GM23338 (cell line): ENCODE measurements around the gene BRCA1. TPM values are rescaled to one million over a fixed set of nuclear protein-coding genes. Genes with fewer than 3 reads are reported as not detected.
A peak's percentile ranks its signal among the peaks of the same experiment; 100 is the strongest.

Experiments
- ATAC-seq: fragments of 200-7000 bp; cut with Tn5 transposase; 3 replicates; pipeline ENCODE4 v1.9.1; 2020
- DNase-seq: peaks from one replicate; pipeline ENCODE4 v3.0.0-alpha.2; 2015; ENCODE audit warnings: low spot score
- H2AFZ ChIP-seq: fragments of 200-600 bp; sonication (generic); 2 replicates; pipeline ENCODE4 v1.8.0; 2016; ENCODE audit warnings: antibody characterized with exemption, mild to moderate bottlenecking, moderate library complexity
- H3F3A ChIP-seq: fragments of 200-600 bp; sonication (generic); replicated peaks from 2 replicates; pipeline ENCODE4 v1.8.0; 2017; ENCODE audit warnings: antibody characterized with exemption, mixed run types, low read depth
- H3K27ac ChIP-seq: fragments of 200-600 bp; sonication (generic); 2 replicates; pipeline ENCODE4 v1.6.1; 2016; ENCODE audit warnings: low read depth
- H3K27me3 ChIP-seq: fragments of 200-600 bp; sonication (generic); 2 replicates; pipeline ENCODE4 v1.8.0; 2016; ENCODE audit warnings: mild to moderate bottlenecking, mixed run types, moderate library complexity; ENCODE audit not compliant: insufficient read depth
- H3K36me3 ChIP-seq: fragments of 200-600 bp; sonication (generic); 2 replicates; pipeline ENCODE4 v1.8.0; 2016; ENCODE audit warnings: mild to moderate bottlenecking; ENCODE audit not compliant: insufficient read depth
- H3K4me1 ChIP-seq: fragments of 200-600 bp; sonication (generic); 2 replicates; pipeline ENCODE4 v1.8.0; 2016; ENCODE audit warnings: mild to moderate bottlenecking, moderate library complexity; ENCODE audit not compliant: insufficient read depth
- H3K4me2 ChIP-seq: fragments of 200-600 bp; sonication (generic); 2 replicates; pipeline ENCODE4 v1.7.1; 2017; ENCODE audit warnings: mixed run types
- H3K4me3 ChIP-seq: fragments of 200-600 bp; sonication (generic); 2 replicates; pipeline ENCODE4 v1.6.1; 2016; ENCODE audit warnings: mixed run types
- H3K79me2 ChIP-seq: fragments of 200-600 bp; sonication (generic); replicated peaks from 2 replicates; pipeline ENCODE4 v1.8.0; 2017; ENCODE audit warnings: mild to moderate bottlenecking; ENCODE audit not compliant: insufficient read depth
- H3K9me2 ChIP-seq: fragments of 200-600 bp; sonication (generic); 2 replicates; pipeline ENCODE4 v1.8.0; 2017; ENCODE audit not compliant: insufficient read depth
- H4K20me1 ChIP-seq: fragments of 200-600 bp; sonication (generic); replicated peaks from 2 replicates; pipeline ENCODE4 v1.8.0; 2017; ENCODE audit warnings: mild to moderate bottlenecking; ENCODE audit not compliant: insufficient read depth
- H3K27ac Mint-ChIP-seq: 2 replicates; pipeline ENCODE4 v1.8.0; 2020; ENCODE audit warnings: inconsistent platforms, mild to moderate bottlenecking, moderate library complexity, mixed read lengths
- H3K27me3 Mint-ChIP-seq: 3 replicates; pipeline ENCODE4 v1.8.0; 2022; ENCODE audit warnings: low read depth, mild to moderate bottlenecking, moderate library complexity, mixed read lengths, inconsistent platforms; ENCODE audit not compliant: insufficient read depth, poor library complexity
- H3K36me3 Mint-ChIP-seq: 3 replicates; pipeline ENCODE4 v1.8.0; 2021; ENCODE audit warnings: low read depth, mild to moderate bottlenecking, inconsistent platforms, moderate library complexity, mixed read lengths
- H3K4me1 Mint-ChIP-seq: 3 replicates; pipeline ENCODE4 v1.8.0; 2020; ENCODE audit warnings: mild to moderate bottlenecking, inconsistent platforms, mixed read lengths
- H3K4me3 Mint-ChIP-seq: 3 replicates; pipeline ENCODE4 v1.8.0; 2021; ENCODE audit warnings: moderate library complexity, mild to moderate bottlenecking, inconsistent platforms, mixed read lengths
- H3K9me3 Mint-ChIP-seq: 3 replicates; pipeline ENCODE4 v1.8.0; 2020; ENCODE audit warnings: moderate library complexity, mild to moderate bottlenecking, inconsistent platforms, mixed read lengths
- CREB1 ChIP-seq: fragments of 250-450 bp; sonication (Bioruptor Pico); IDR thresholded peaks from 2 replicates; pipeline ENCODE4 v1.5.0; 2020; ENCODE audit warnings: low read depth, mild to moderate bottlenecking, moderate library complexity
- CTCF ChIP-seq, 2 experiments: fragments of 200-600 bp in 1 of 2; sonication (generic) in 1 of 2; conservative IDR thresholded peaks; 2 replicates each; pipeline versions ENCODE4 v1.5.1 to v1.6.1; 2016 to 2017; ENCODE audit warnings: antibody characterized with exemption in 2 of 2, low read depth in 2 of 2, mild to moderate bottlenecking in 2 of 2, moderate library complexity in 1 of 2
- ETS1 ChIP-seq: IDR thresholded peaks from 2 replicates; pipeline ENCODE4 v1.6.1; 2016; ENCODE audit warnings: antibody characterized with exemption
- EZH2 ChIP-seq: fragments of 200-600 bp; sonication (generic); IDR thresholded peaks from one replicate; pipeline ENCODE4 v1.8.0; 2017; ENCODE audit warnings: antibody characterized with exemption, mild to moderate bottlenecking, low read depth; ENCODE audit not compliant: unreplicated experiment
- EZH2phosphoT487 ChIP-seq: fragments of 200-600 bp; sonication (generic); IDR thresholded peaks from one replicate; pipeline ENCODE4 v1.8.1; 2018; ENCODE audit warnings: antibody characterized with exemption; ENCODE audit not compliant: unreplicated experiment
- JUNB ChIP-seq: IDR thresholded peaks from one replicate; pipeline ENCODE4 v1.6.1; 2016; ENCODE audit warnings: antibody characterized with exemption; ENCODE audit not compliant: unreplicated experiment
- NANOG ChIP-seq: IDR thresholded peaks from 2 replicates; pipeline ENCODE4 v1.6.1; 2016; ENCODE audit warnings: antibody characterized with exemption, borderline replicate concordance
- POLR2AphosphoS5 ChIP-seq: IDR thresholded peaks from 2 replicates; pipeline ENCODE4 v1.6.1; 2016; ENCODE audit warnings: antibody characterized with exemption, low read depth
- REST ChIP-seq: IDR thresholded peaks from one replicate; pipeline ENCODE4 v1.6.1; 2018; ENCODE audit warnings: antibody characterized with exemption; ENCODE audit not compliant: unreplicated experiment
- STAT1 ChIP-seq: IDR thresholded peaks from one replicate; pipeline ENCODE4 v1.6.1; 2016; ENCODE audit warnings: antibody characterized with exemption; ENCODE audit not compliant: unreplicated experiment
- ZNF114 ChIP-seq: fragments of 250-450 bp; sonication (Bioruptor Pico); IDR thresholded peaks from 2 replicates; pipeline ENCODE4 v1.5.0; 2020; ENCODE audit warnings: mild to moderate bottlenecking, moderate library complexity
- ZNF331 ChIP-seq: fragments of 250-450 bp; sonication (Bioruptor Pico); IDR thresholded peaks from 2 replicates; pipeline ENCODE4 v1.5.0; 2020; ENCODE audit warnings: low read depth, mild to moderate bottlenecking, moderate library complexity
- ZNF462 ChIP-seq: fragments of 250-450 bp; sonication (Bioruptor Pico); IDR thresholded peaks from 2 replicates; pipeline ENCODE4 v1.5.0; 2020; ENCODE audit warnings: mild to moderate bottlenecking, moderate library complexity
- polyA plus RNA-seq: library from polyadenylated mRNA; unstranded; fragments of >200 nt; fragmentation: Nextera tagmentation; extraction: Ambion mirVana; gene quantifications from 2 replicates; pipeline ENCODE4 v1.2.1, GENCODE V29; 2016
- total RNA-seq: library from RNA; depleted of rRNA; stranded (reverse); fragments of >200 nt; shearing (Covaris generic); gene quantifications from 2 replicates; pipeline ENCODE4 v1.2.3, GENCODE V29; 2014

The BRCA1 gene
- total and polyA plus RNA-seq, 2 experiments from 2014 or later = 43.2 to 45.9 TPM

DNA sequence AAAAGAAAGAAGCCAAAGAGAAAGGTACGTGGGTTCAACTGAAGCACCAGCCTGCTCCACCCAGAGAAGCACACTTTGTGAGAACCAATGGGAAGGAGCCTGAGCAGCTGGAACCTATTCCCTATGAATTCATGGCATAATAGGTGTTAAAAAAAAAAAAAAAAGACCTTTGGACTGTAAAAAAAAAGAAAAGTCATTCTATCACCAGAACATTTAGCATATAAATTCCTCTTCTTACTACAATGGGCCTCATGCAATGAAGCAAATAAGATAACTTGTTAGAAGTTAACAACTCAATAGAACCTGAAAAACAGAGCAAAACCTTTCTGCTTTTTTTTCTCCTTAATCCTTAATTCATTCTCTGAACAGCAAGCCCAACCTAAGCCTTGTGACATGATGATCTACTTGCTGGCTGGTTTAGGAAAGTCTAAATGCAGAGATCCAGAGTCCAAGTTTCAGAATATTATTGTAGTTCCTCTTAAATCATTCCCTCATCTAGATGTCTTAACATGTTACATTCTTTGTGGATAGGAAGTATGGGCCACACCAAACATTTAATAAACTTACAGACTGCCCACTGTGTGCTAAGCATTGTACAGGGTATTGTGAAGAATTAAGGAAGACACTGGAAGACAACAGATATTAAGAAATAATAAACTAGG, 45.4 kb downstream of the BRCA1 start:
- peaks cover 2% of the 10 kb centered on the region for H3K27me3 Mint-ChIP-seq
- Histone ChIP-seq H3K36me3 (no peaks in the 10 kb centered on the region), H4K20me1 (no peaks in the 10 kb centered on the region), H3K9me2 (no peaks in the 10 kb centered on the region), H3K4me2 (peak overlapping the region; percentile 30), H3K4me3 (no peak overlapping the region), H2AFZ (no peak overlapping the region), H3K27me3 (no peaks in the 10 kb centered on the region), H3F3A (no peaks in the 10 kb centered on the region; the same call in none of the 2 replicates), H3K79me2 (no peaks in the 10 kb centered on the region), H3K4me1 (peaks cover 17% of the 10 kb centered on the region), H3K27ac (peak overlapping the region; percentile 88)
- peaks cover 14% of the 10 kb centered on the region for H3K36me3 Mint-ChIP-seq
- peak overlapping the region; percentile 8; the same call in 1 of the 3 replicates for H3K4me3 Mint-ChIP-seq
- ATAC-seq (peak; percentile 75), DNase-seq (no peak)
- TF ChIP-seq STAT1 = no peak
- TF ChIP-seq EZH2 = no peak
- TF ChIP-seq ETS1 = no peak
- TF ChIP-seq CREB1 (CRISPR knock-in tag) = no peak
- no peak for TF ChIP-seq ZNF114 (CRISPR knock-in tag)
- no peak for TF ChIP-seq CTCF (conservative IDR thresholded peaks at IDR 0.05; ENCODE audit: low read depth in 2 of 2)
- TF ChIP-seq ZNF331 (CRISPR knock-in tag) = no peak
- no peak for TF ChIP-seq EZH2phosphoT487
- no peak for TF ChIP-seq REST
- no peak for TF ChIP-seq NANOG
- TF ChIP-seq ZNF462 (CRISPR knock-in tag) = no peak
- TF ChIP-seq JUNB = no peak
- no peak for TF ChIP-seq POLR2AphosphoS5
- H3K4me1 Mint-ChIP-seq = peaks cover 14% of the 10 kb centered on the region
- no peaks in the 10 kb centered on the region for H3K9me3 Mint-ChIP-seq
- peak overlapping the region; percentile 80 for H3K27ac Mint-ChIP-seq
